ENCODE data around the gene NEK7. TPM values are rescaled to one million over a fixed set of nuclear protein-coding genes. Genes with fewer than 3 reads are reported as not detected.
A peak's percentile ranks its signal among the peaks of the same experiment; 100 is the strongest.

The NEK7 gene
- polyA plus RNA-seq, 1 donor (not counting 4 experiments of a cell fraction or from before 2014, with no cell fraction given) = 56.8 TPM

DNA sequence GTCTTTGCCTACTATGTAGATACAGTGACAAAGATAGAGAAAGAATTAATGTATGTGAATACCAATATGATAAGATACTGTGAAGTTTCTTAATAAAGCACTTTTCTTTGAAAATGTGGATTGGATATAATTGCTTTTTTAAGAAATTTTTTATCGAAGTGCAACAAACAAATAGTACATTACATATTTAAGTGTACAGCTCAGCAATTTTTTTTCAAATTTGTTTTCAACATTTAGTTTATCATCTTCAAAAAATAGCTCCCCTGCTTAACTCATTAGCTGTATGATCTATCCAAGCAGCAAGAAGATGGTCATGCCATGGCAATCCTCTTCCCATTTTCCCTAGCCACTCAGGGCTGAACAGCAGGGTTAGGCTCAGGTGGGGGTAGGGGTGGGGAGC, 40.5 kb downstream of the NEK7 start:
- TF ChIP-seq, protein P1, sequence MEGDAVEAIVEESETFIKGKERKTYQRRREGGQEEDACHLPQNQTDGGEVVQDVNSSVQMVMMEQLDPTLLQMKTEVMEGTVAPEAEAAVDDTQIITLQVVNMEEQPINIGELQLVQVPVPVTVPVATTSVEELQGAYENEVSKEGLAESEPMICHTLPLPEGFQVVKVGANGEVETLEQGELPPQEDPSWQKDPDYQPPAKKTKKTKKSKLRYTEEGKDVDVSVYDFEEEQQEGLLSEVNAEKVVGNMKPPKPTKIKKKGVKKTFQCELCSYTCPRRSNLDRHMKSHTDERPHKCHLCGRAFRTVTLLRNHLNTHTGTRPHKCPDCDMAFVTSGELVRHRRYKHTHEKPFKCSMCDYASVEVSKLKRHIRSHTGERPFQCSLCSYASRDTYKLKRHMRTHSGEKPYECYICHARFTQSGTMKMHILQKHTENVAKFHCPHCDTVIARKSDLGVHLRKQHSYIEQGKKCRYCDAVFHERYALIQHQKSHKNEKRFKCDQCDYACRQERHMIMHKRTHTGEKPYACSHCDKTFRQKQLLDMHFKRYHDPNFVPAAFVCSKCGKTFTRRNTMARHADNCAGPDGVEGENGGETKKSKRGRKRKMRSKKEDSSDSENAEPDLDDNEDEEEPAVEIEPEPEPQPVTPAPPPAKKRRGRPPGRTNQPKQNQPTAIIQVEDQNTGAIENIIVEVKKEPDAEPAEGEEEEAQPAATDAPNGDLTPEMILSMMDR (optimal IDR thresholded peaks at IDR 0.05 in 1 of 3, IDR thresholded peaks at IDR 0.05 in 1 of 3, conservative IDR thresholded peaks at IDR 0.05 in 1 of 3; ENCODE audit: extremely low read depth in 1 of 3, insufficient read depth in 2 of 3, low read length in 3 of 3) = no peak
- no peak for TF ChIP-seq EZH2 (IDR thresholded peaks at IDR 0.05; ENCODE audit: low read length)
- FAIRE-seq = no peak
- dilution Hi-C loops (cut with MboI; ENCODE audit: extremely low pct_ligation_motif_present, low sequenced_read_pairs) = no loop called here

DNA sequence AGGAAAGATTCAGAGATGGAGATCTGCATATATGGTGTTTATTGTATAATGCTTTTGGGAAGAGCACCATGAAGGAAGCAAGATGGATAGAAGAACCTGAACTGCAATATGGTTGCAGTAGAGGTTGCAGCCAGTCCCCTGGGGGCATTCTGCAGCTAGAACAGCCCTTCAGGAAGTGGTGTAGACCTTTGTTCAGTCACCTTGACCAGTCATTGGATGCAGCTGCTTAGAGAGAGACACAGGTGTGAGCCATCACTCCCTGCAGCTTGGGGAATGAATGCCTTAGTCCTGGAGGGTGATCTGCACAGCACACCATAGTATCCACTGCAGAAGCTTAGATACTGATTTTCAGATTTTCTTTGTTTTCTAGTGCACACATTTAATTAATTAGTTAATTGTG, 42.3 kb downstream of the NEK7 start:
- Histone ChIP-seq H3K9ac (ENCODE audit: control insufficient read depth, extremely low read depth, insufficient read depth, low read length) (no peak overlapping the region), H3K4me2 (ENCODE audit: control insufficient read depth, extremely low read depth, insufficient read depth, low read depth, low read length) (no peak overlapping the region), H3K9me3 (ENCODE audit: control insufficient read depth, low read depth, low read length) (no peaks in the 10 kb centered on the region), H4K20me1 (ENCODE audit: control insufficient read depth, extremely low read depth, insufficient read depth, low read length) (no peaks in the 10 kb centered on the region), H3K27me3 (ENCODE audit: control insufficient read depth, extremely low read depth, insufficient read depth, low read length) (no peaks in the 10 kb centered on the region), H3K9me1 (ENCODE audit: control insufficient read depth, extremely low read depth, insufficient read depth, low read length) (no peaks in the 10 kb centered on the region), H3K4me3 (ENCODE audit: control insufficient read depth in 2 of 3, extremely low read depth in 1 of 3, insufficient read depth in 2 of 3, low read depth in 1 of 3, low read length in 3 of 3) (no peak overlapping the region), H3K27ac (ENCODE audit: control insufficient read depth, insufficient read depth, low read length) (no peak overlapping the region), H3K79me2 (ENCODE audit: control insufficient read depth, insufficient read depth, low read length) (peaks cover 72% of the 10 kb centered on the region), H3K4me1 (ENCODE audit: control insufficient read depth, extremely low read depth, insufficient read depth, low read length) (peaks cover 6% of the 10 kb centered on the region), H2AFZ (ENCODE audit: control insufficient read depth, low read length) (no peak overlapping the region), H3K36me3 (ENCODE audit: control insufficient read depth in 2 of 2, extremely low read depth in 1 of 2, insufficient read depth in 2 of 2, low read length in 2 of 2) (no peaks in the 10 kb centered on the region)
- DNase-seq (ENCODE audit: low read depth, low spot score) (peak; percentile 23), FAIRE-seq (no peak)
- dilution Hi-C loops (cut with MboI; ENCODE audit: extremely low pct_ligation_motif_present, low sequenced_read_pairs) = no loop called here
- TF ChIP-seq EZH2 (IDR thresholded peaks at IDR 0.05; ENCODE audit: low read length) = no peak
- TF ChIP-seq, protein P1 (optimal IDR thresholded peaks at IDR 0.05 in 1 of 3, IDR thresholded peaks at IDR 0.05 in 1 of 3, conservative IDR thresholded peaks at IDR 0.05 in 1 of 3; ENCODE audit: extremely low read depth in 1 of 3, insufficient read depth in 2 of 3, low read length in 3 of 3) = no peak

More for the DNA sequence above, 40.5 kb downstream of the NEK7 start:
- Histone ChIP-seq H3K9me3 (ENCODE audit: control insufficient read depth, low read depth, low read length) (no peaks in the 10 kb centered on the region), H3K9me1 (ENCODE audit: control insufficient read depth, extremely low read depth, insufficient read depth, low read length) (no peaks in the 10 kb centered on the region), H3K79me2 (ENCODE audit: control insufficient read depth, insufficient read depth, low read length) (peaks cover 63% of the 10 kb centered on the region), H3K9ac (ENCODE audit: control insufficient read depth, extremely low read depth, insufficient read depth, low read length) (no peak overlapping the region), H2AFZ (ENCODE audit: control insufficient read depth, low read length) (no peak overlapping the region), H3K27me3 (ENCODE audit: control insufficient read depth, extremely low read depth, insufficient read depth, low read length) (no peaks in the 10 kb centered on the region), H3K4me2 (ENCODE audit: control insufficient read depth, extremely low read depth, insufficient read depth, low read depth, low read length) (no peak overlapping the region), H3K27ac (ENCODE audit: control insufficient read depth, insufficient read depth, low read length) (no peak overlapping the region), H3K4me1 (ENCODE audit: control insufficient read depth, extremely low read depth, insufficient read depth, low read length) (peaks cover 6% of the 10 kb centered on the region), H3K36me3 (ENCODE audit: control insufficient read depth in 2 of 2, extremely low read depth in 1 of 2, insufficient read depth in 2 of 2, low read length in 2 of 2) (no peaks in the 10 kb centered on the region), H4K20me1 (ENCODE audit: control insufficient read depth, extremely low read depth, insufficient read depth, low read length) (no peaks in the 10 kb centered on the region), H3K4me3 (ENCODE audit: control insufficient read depth in 2 of 3, extremely low read depth in 1 of 3, insufficient read depth in 2 of 3, low read depth in 1 of 3, low read length in 3 of 3) (no peak overlapping the region)
- no peak for DNase-seq (ENCODE audit: low read depth, low spot score)

Measured in keratinocyte (primary cell).